H1 (cell line): Measurements from ENCODE around the gene CRYBG1.

Source experiments
- CEBPB ChIP-seq: IDR thresholded peaks from 2 replicates; pipeline ENCODE4 v1.6.1; 2012; ENCODE audit warnings: low read depth, low read length
- EP300 ChIP-seq, 2 experiments: IDR thresholded peaks; 1 replicate in 1 of 2; 2 replicates in 1 of 2; pipeline ENCODE4 v1.6.1; 2011 to 2012; ENCODE audit warnings: low read depth in 2 of 2, low read length in 2 of 2, mild to moderate bottlenecking in 2 of 2, borderline replicate concordance in 1 of 2, inconsistent platforms in 1 of 2, moderate library complexity in 1 of 2
- FOSL1 ChIP-seq: IDR thresholded peaks from 2 replicates; pipeline ENCODE4 v1.6.1; 2011; ENCODE audit warnings: mild to moderate bottlenecking, low read depth, low read length, moderate library complexity; ENCODE audit not compliant: insufficient read depth
- POLR2A ChIP-seq, 2 experiments: IDR thresholded peaks; 1 replicate in 1 of 2; 2 replicates in 1 of 2; pipeline ENCODE4 v1.6.1; 2011; ENCODE audit warnings: low read depth in 2 of 2, low read length in 2 of 2, mild to moderate bottlenecking in 2 of 2; ENCODE audit errors: control extremely low read depth in 1 of 2
- POLR2AphosphoS5 ChIP-seq: IDR thresholded peaks from 2 replicates; pipeline ENCODE4 v1.6.1; 2011; ENCODE audit warnings: low read depth, low read length
- SP1 ChIP-seq: IDR thresholded peaks from 2 replicates; pipeline ENCODE4 v1.6.1; 2011; ENCODE audit warnings: low read depth, low read length
- SP2 ChIP-seq: IDR thresholded peaks from 2 replicates; pipeline ENCODE4 v1.6.1; 2012; ENCODE audit warnings: mild to moderate bottlenecking, low read length, inconsistent platforms
- SUZ12 ChIP-seq: fragments of 200-600 bp; sonication (generic); IDR thresholded peaks from 2 replicates; pipeline ENCODE4 v1.6.1; 2012; ENCODE audit warnings: mild to moderate bottlenecking, inconsistent platforms, low read length, moderate library complexity, mixed read lengths
- YY1 ChIP-seq: IDR thresholded peaks from 2 replicates; pipeline ENCODE4 v1.6.1; 2011; ENCODE audit warnings: low read depth, mild to moderate bottlenecking, low read length
- TF ChIP-seq, protein P1 (sequence below), 3 experiments: IDR thresholded peaks; 1 replicate in 2 of 3; 2 replicates in 1 of 3; pipeline versions ENCODE4 v1.5.1 to v1.6.1; 2011; ENCODE audit warnings: low read length in 3 of 3, mild to moderate bottlenecking in 3 of 3, inconsistent platforms in 2 of 3, low read depth in 1 of 3, moderate library complexity in 1 of 3; ENCODE audit not compliant: insufficient read depth in 1 of 3; ENCODE audit errors: control extremely low read depth in 1 of 3

- TF ChIP-seq POLR2A (IDR thresholded peaks at IDR 0.05; ENCODE audit: control extremely low read depth in 1 of 2, low read depth in 2 of 2, low read length in 2 of 2) (no peak), FOSL1 (no peak), EP300 (IDR thresholded peaks at IDR 0.05; ENCODE audit: borderline replicate concordance in 1 of 2, low read depth in 2 of 2, low read length in 2 of 2) (no peak), SP1 (no peak), SUZ12 (no peak), POLR2AphosphoS5 (no peak), SP2 (no peak), YY1 (no peak), CEBPB (no peak)
- TF ChIP-seq, protein P1, sequence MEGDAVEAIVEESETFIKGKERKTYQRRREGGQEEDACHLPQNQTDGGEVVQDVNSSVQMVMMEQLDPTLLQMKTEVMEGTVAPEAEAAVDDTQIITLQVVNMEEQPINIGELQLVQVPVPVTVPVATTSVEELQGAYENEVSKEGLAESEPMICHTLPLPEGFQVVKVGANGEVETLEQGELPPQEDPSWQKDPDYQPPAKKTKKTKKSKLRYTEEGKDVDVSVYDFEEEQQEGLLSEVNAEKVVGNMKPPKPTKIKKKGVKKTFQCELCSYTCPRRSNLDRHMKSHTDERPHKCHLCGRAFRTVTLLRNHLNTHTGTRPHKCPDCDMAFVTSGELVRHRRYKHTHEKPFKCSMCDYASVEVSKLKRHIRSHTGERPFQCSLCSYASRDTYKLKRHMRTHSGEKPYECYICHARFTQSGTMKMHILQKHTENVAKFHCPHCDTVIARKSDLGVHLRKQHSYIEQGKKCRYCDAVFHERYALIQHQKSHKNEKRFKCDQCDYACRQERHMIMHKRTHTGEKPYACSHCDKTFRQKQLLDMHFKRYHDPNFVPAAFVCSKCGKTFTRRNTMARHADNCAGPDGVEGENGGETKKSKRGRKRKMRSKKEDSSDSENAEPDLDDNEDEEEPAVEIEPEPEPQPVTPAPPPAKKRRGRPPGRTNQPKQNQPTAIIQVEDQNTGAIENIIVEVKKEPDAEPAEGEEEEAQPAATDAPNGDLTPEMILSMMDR (IDR thresholded peaks at IDR 0.05; ENCODE audit: control extremely low read depth in 1 of 3, insufficient read depth in 1 of 3, low read depth in 1 of 3, low read length in 3 of 3): no peak
Measured at GRCh38 chr6:106473812-106474211, 113.3 kb downstream of the CRYBG1 start.
